GM12864 (cell line): ENCODE measurements around the gene TMEM233.

ENCODE experiments used
- DNase-seq: peaks from one replicate; pipeline ENCODE4 v3.0.0-alpha.2; 2011; ENCODE audit warnings: low read depth
- H3K4me3 ChIP-seq: 2 replicates; pipeline ENCODE4 v1.5.1; 2011; ENCODE audit warnings: mild to moderate bottlenecking, low read depth, low read length, control low read depth
- CTCF ChIP-seq: IDR thresholded peaks from 2 replicates; pipeline ENCODE4 v1.5.1; 2011; ENCODE audit warnings: low read depth, mild to moderate bottlenecking, moderate library complexity, low read length, control low read depth, inconsistent platforms; ENCODE audit errors: missing control alignments

Gene TMEM233

GRCh38 chr12:119679490-119679889 lies 85.9 kb downstream of the TMEM233 start:
- H3K4me3 ChIP-seq = no peak overlapping the region
- TF ChIP-seq CTCF = no peak
- DNase-seq = no peak

- DNase-seq = no peak
- no peak for TF ChIP-seq CTCF
- no peak overlapping the region for H3K4me3 ChIP-seq
These were observed 87.5 kb downstream of the TMEM233 start for GRCh38 chr12:119681111-119681510.

- TF ChIP-seq CTCF = no peak
- DNase-seq = peak; percentile 24
- H3K4me3 ChIP-seq = no peak overlapping the region
These were observed 88.4 kb downstream of the TMEM233 start for GRCh38 chr12:119681728-119682638.

GRCh38 chr12:119682639-119683252 lies 89.2 kb downstream of the TMEM233 start:
- no peak overlapping the region for H3K4me3 ChIP-seq
- no peak for TF ChIP-seq CTCF
- no peak for DNase-seq

GRCh38 chr12:119683413-119683812 lies 89.8 kb downstream of the TMEM233 start:
- TF ChIP-seq CTCF = no peak
- H3K4me3 ChIP-seq = no peak overlapping the region
- DNase-seq = no peak

- no peak for TF ChIP-seq CTCF
- DNase-seq = no peak
- no peak overlapping the region for H3K4me3 ChIP-seq
These were observed 90.2 kb downstream of the TMEM233 start for GRCh38 chr12:119683816-119684215.
